Tibial nerve (tissue), 4 donors: ENCODE data around the gene OSBPL3.

Source experiments
- CTCF ChIP-seq, 5 experiments: fragments of 200-600 bp in 3 of 5; fragments of 450-650 bp in 2 of 5; sonication (generic) in 3 of 5; IDR thresholded peaks; one replicate each; pipeline ENCODE4 v1.5.1; 2016 to 2019; ENCODE audit warnings: antibody characterized with exemption in 5 of 5, mild to moderate bottlenecking in 3 of 5, moderate library complexity in 2 of 5
- EP300 ChIP-seq, 2 donors: sonication (generic); formaldehyde crosslinking; IDR thresholded peaks; one replicate each; pipeline ENCODE4 v1.6.1; 2017; ENCODE audit warnings: antibody characterized with exemption in 2 of 2, mild to moderate bottlenecking in 1 of 2
- POLR2A ChIP-seq, 2 donors: fragments of 450-650 bp; IDR thresholded peaks; one replicate each; pipeline ENCODE4 v1.6.1; 2017; ENCODE audit warnings: antibody characterized with exemption in 2 of 2, mild to moderate bottlenecking in 2 of 2, moderate library complexity in 2 of 2

- no peak for TF ChIP-seq POLR2A (IDR thresholded peaks at IDR 0.05)
- TF ChIP-seq CTCF (IDR thresholded peaks at IDR 0.05) = no peak
- TF ChIP-seq EP300 (IDR thresholded peaks at IDR 0.05) = no peak
Measured at GRCh38 chr7:24978843-24979469, 1.0 kb downstream of the OSBPL3 start.
